Esophagus muscularis mucosa (tissue), 4 donors: ENCODE measurements around the gene PNPLA7. TPM values are rescaled to one million over a fixed set of nuclear protein-coding genes. Genes with fewer than 3 reads are reported as not detected.

ENCODE experiments used
- DNase-seq: peaks from one replicate; pipeline ENCODE4 v3.0.0-alpha.2; 2017; ENCODE audit errors: extremely low spot score
- H3K27ac ChIP-seq, 4 donors: fragments of 200-600 bp; sonication (generic); replicated peaks in 1 of 4; 1 replicate in 3 of 4; 2 replicates in 1 of 4; pipeline ENCODE4 v1.5.1; 2016 to 2019; ENCODE audit warnings: mild to moderate bottlenecking in 1 of 4
- H3K27me3 ChIP-seq, 4 donors: fragments of 200-600 bp; sonication (generic); one replicate each; pipeline versions ENCODE4 v1.5.1 to v1.6.0; 2016 to 2019
- H3K36me3 ChIP-seq, 4 donors: fragments of 200-600 bp; sonication (generic); one replicate each; pipeline ENCODE4 v1.5.1; 2016 to 2019
- H3K4me1 ChIP-seq, 4 donors: fragments of 200-600 bp; sonication (generic); one replicate each; pipeline ENCODE4 v1.5.1; 2016 to 2019
- H3K4me3 ChIP-seq, 4 donors: fragments of 200-600 bp; sonication (generic); 1 replicate in 2 of 4; 2 replicates in 2 of 4; pipeline ENCODE4 v1.5.1; 2016 to 2019; ENCODE audit warnings: mild to moderate bottlenecking in 4 of 4, moderate library complexity in 1 of 4
- H3K9me3 ChIP-seq, 4 donors: fragments of 200-600 bp; sonication (generic); 1 replicate in 3 of 4; 2 replicates in 1 of 4; pipeline ENCODE4 v1.5.1; 2016 to 2019
- EP300 ChIP-seq: sonication (generic); formaldehyde crosslinking; IDR thresholded peaks from one replicate; pipeline ENCODE4 v1.6.1; 2017; ENCODE audit warnings: antibody characterized with exemption
- POLR2A ChIP-seq: fragments of 450-650 bp; IDR thresholded peaks from one replicate; pipeline ENCODE4 v1.6.1; 2017; ENCODE audit warnings: antibody characterized with exemption, moderate library complexity, mild to moderate bottlenecking, low read depth
- POLR2AphosphoS5 ChIP-seq, 2 donors: sonication (generic); formaldehyde crosslinking; IDR thresholded peaks; one replicate each; pipeline ENCODE4 v1.6.1; 2017; ENCODE audit warnings: antibody characterized with exemption in 2 of 2
- WGBS: methylation state at CpG from one replicate; pipeline ENCODE4 v1.1.5; 2018; 5-methylcytosine and 5-hydroxymethylcytosine counted together
- intact Hi-C: fragments of 100-400 bp; cut with DNase I; formaldehyde crosslinking; loops from one replicate; pipeline ENCODE4 v1.15.1; 2023
- total RNA-seq, 4 donors: library from RNA; depleted of rRNA; stranded (reverse); fragments of >200 nt; gene quantifications; one replicate each; pipeline versions ENCODE4 v1.1.0 to v1.2.1, GENCODE V29; 2016
- TF ChIP-seq, protein P1 (sequence below), 3 experiments: fragments of 200-600 bp in 2 of 3; fragments of 450-650 bp in 1 of 3; sonication (generic) in 2 of 3; IDR thresholded peaks; one replicate each; pipeline ENCODE4 v1.5.1; 2017 to 2019; ENCODE audit warnings: antibody characterized with exemption in 3 of 3, mild to moderate bottlenecking in 2 of 3, moderate library complexity in 1 of 3

Gene PNPLA7
- total RNA-seq, 4 donors from 2014 or later = 3.0 to 6.2 (median 4.0) TPM

DNA sequence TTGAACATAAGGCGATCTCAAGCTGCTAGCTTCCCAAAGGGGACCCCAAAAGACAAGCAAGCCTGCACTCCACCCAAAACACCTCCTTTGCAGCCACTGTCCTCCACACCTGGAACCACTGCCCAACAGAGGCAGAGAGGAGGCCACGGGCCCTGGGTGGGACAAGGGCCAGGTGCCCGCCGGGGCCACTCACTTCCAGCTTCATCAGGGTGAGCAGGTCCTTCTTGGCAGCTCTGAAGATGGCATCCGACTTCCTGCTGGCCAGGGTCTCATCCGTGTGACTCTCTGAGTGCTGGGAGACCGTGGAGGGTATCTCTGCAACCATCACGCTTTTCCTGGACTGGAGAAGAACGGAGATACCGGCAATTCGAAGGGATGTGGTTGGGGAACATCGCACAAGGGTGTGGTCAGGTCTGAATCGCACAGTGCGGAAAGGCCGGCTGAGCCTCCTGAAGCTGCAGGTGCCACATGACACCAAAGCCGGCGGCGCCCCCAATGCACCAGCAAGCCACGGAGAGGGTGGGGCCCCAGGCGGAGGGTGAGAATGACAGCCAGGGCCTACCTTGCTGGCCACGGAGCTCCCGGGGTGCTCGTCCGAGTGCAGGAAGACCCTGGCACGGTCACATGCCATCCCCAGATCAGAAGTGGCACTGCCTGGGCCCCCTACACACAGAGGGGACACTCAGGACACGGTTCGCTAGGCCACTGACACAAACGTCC, 44.6 kb downstream of the PNPLA7 start:
- Histone ChIP-seq H3K27ac (no peak overlapping the region), H3K4me1 (no peaks in the 10 kb centered on the region), H3K9me3 (no peaks in the 10 kb centered on the region), H3K27me3 (no peaks in the 10 kb centered on the region), H3K36me3 (peaks cover 0 to 20% (median 8%) of the 10 kb centered on the region in 4 donors), H3K4me3 (no peak overlapping the region)
- 97% methylated on average over 17 of the region's 28 CpGs for WGBS
- TF ChIP-seq, protein P1, sequence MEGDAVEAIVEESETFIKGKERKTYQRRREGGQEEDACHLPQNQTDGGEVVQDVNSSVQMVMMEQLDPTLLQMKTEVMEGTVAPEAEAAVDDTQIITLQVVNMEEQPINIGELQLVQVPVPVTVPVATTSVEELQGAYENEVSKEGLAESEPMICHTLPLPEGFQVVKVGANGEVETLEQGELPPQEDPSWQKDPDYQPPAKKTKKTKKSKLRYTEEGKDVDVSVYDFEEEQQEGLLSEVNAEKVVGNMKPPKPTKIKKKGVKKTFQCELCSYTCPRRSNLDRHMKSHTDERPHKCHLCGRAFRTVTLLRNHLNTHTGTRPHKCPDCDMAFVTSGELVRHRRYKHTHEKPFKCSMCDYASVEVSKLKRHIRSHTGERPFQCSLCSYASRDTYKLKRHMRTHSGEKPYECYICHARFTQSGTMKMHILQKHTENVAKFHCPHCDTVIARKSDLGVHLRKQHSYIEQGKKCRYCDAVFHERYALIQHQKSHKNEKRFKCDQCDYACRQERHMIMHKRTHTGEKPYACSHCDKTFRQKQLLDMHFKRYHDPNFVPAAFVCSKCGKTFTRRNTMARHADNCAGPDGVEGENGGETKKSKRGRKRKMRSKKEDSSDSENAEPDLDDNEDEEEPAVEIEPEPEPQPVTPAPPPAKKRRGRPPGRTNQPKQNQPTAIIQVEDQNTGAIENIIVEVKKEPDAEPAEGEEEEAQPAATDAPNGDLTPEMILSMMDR (IDR thresholded peaks at IDR 0.05) = no peak
- no peak for TF ChIP-seq EP300
- TF ChIP-seq POLR2A = no peak
- no peak for TF ChIP-seq POLR2AphosphoS5 (IDR thresholded peaks at IDR 0.05)
- no peak for DNase-seq
- intact Hi-C loops = no loop called here

DNA sequence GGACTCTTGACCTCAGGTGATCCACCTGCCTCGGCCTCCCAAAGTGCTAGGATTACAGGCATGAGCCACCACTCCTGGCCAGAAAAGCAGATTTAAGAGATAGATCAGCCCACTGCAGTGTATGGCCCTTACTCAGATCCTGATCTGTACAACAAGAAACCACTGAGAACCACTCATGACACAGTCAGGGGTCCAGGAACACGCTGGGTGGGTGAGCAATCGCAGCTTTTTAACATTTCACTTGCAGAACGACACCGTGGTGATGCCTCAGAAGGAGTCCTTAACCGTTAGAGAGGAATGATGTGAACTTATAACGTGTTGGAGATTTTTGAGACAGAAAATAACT, 45.8 kb downstream of the PNPLA7 start:
- TF ChIP-seq POLR2AphosphoS5 (IDR thresholded peaks at IDR 0.05) (no peak), EP300 (no peak), POLR2A (no peak)
- TF ChIP-seq, protein P1 (IDR thresholded peaks at IDR 0.05) = no peak
- Histone ChIP-seq H3K36me3 (peaks cover 0 to 29% (median 19%) of the 10 kb centered on the region in 4 donors), H3K27ac (no peak overlapping the region), H3K4me1 (no peaks in the 10 kb centered on the region), H3K9me3 (no peaks in the 10 kb centered on the region), H3K4me3 (no peak overlapping the region), H3K27me3 (no peaks in the 10 kb centered on the region)
- DNase-seq = no peak
- intact Hi-C loops = no loop called here
- 86% methylated on average over 7 of the region's 7 CpGs for WGBS

GRCh38 chr9:137502008-137502911, 47.9 kb downstream of the PNPLA7 start:
- intact Hi-C loops = no loop called here
- Histone ChIP-seq H3K4me1 (no peaks in the 10 kb centered on the region), H3K27me3 (no peaks in the 10 kb centered on the region), H3K27ac (no peak overlapping the region), H3K36me3 (peaks cover 0 to 47% (median 25%) of the 10 kb centered on the region in 4 donors), H3K4me3 (no peak overlapping the region), H3K9me3 (no peaks in the 10 kb centered on the region)
- WGBS = 90% methylated on average over 35 of the region's 36 CpGs
- TF ChIP-seq, protein P1 (IDR thresholded peaks at IDR 0.05) = no peak
- TF ChIP-seq POLR2A (no peak), POLR2AphosphoS5 (IDR thresholded peaks at IDR 0.05) (no peak), EP300 (no peak)
- no peak for DNase-seq

DNA sequence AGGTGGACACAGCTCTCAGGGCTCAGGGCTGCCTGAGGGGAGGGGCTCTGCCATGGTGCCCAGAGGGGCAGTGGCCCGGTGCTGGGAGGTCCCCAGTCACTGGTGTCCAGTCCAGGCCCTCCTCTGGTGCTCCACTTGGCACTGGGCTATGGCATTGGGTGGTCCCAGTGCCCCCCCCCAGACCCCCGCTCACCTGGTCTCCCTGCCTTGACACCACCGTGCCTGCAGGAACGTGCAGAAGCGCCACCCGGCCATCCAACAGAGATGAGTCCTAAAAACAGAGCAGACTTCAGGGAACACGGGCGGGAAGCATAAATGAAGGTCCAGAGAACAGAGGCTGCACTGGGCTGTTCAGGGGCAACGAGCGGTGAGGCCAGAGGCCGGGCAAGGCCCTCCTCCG, 48.7 kb downstream of the PNPLA7 start:
- intact Hi-C loops = no loop called here

More for the DNA sequence above, 48.7 kb downstream of the PNPLA7 start:
- WGBS = 79% methylated on average over 5 of the region's 12 CpGs
- H3K27ac ChIP-seq = no peak overlapping the region
- H3K27me3 ChIP-seq = no peaks in the 10 kb centered on the region
- H3K4me3 ChIP-seq = no peak overlapping the region
- no peaks in the 10 kb centered on the region for H3K9me3 ChIP-seq
- no peak for DNase-seq
- peaks cover 0 to 53% (median 29%) of the 10 kb centered on the region in 4 donors for H3K36me3 ChIP-seq
- no peaks in the 10 kb centered on the region for H3K4me1 ChIP-seq
- TF ChIP-seq POLR2A (no peak), EP300 (no peak), POLR2AphosphoS5 (IDR thresholded peaks at IDR 0.05) (no peak)
- TF ChIP-seq, protein P1 (IDR thresholded peaks at IDR 0.05) = no peak
